NCI-H1105 (cell line): ENCODE results near the gene KPNA5.
"Not testable (repeated sequence)": the region's sequence is repeated elsewhere in the genome, so short reads cannot be mapped to it uniquely, and the experiment has no call there.

Experiments
- DNase-seq: peaks from one replicate; lab custom pipeline; 2025; lab: John Stamatoyannopoulos, UW

Gene KPNA5

GRCh38 chr6:116703888-116704287, 22.9 kb downstream of the KPNA5 start:
- not testable (repeated sequence) for DNase-seq

- no peak for DNase-seq
These were observed 24.9 kb downstream of the KPNA5 start for GRCh38 chr6:116705917-116706316.

GRCh38 chr6:116714296-116714695, 33.3 kb downstream of the KPNA5 start:
- no peak for DNase-seq

- no peak for DNase-seq
These were observed 33.8 kb downstream of the KPNA5 start for GRCh38 chr6:116714761-116715160.

- DNase-seq = no peak
These were observed 45.9 kb downstream of the KPNA5 start for GRCh38 chr6:116726947-116727346.

- DNase-seq = no peak
These were observed 49.5 kb downstream of the KPNA5 start for GRCh38 chr6:116730513-116730912.

GRCh38 chr6:116737004-116737403, 56.0 kb downstream of the KPNA5 start:
- no peak for DNase-seq

GRCh38 chr6:116740486-116740885, 59.5 kb downstream of the KPNA5 start:
- not testable (repeated sequence) for DNase-seq

- no peak for DNase-seq
These were observed 60.6 kb downstream of the KPNA5 start for GRCh38 chr6:116741571-116741970.

- DNase-seq = no peak
These were observed 64.2 kb downstream of the KPNA5 start for GRCh38 chr6:116745176-116745575.

- DNase-seq = no peak
These were observed 80.8 kb downstream of the KPNA5 start for GRCh38 chr6:116761779-116762178.

GRCh38 chr6:116762235-116762634, 81.2 kb downstream of the KPNA5 start:
- no peak for DNase-seq

- no peak for DNase-seq
These were observed 82.0 kb downstream of the KPNA5 start for GRCh38 chr6:116763048-116763447.

GRCh38 chr6:116763906-116764628, 83.1 kb downstream of the KPNA5 start:
- no peak for DNase-seq

GRCh38 chr6:116764629-116764960, 83.6 kb downstream of the KPNA5 start:
- DNase-seq = no peak

- no peak for DNase-seq
These were observed 84.2 kb downstream of the KPNA5 start, which contains the start of gene FAM162B for GRCh38 chr6:116764961-116765841. Gene FAM162B, minus strand, starts transcription at chr6:116765719. Its CDS starts 143 bp downstream, at chr6:116765576.

GRCh38 chr6:116766506-116767176, 85.6 kb downstream of the KPNA5 start:
- no peak for DNase-seq

- DNase-seq = no peak
These were observed 86.7 kb downstream of the KPNA5 start for GRCh38 chr6:116767715-116768114.

GRCh38 chr6:116772450-116772849, 91.4 kb downstream of the KPNA5 start:
- DNase-seq = no peak

- no peak for DNase-seq
These were observed 92.9 kb downstream of the KPNA5 start for GRCh38 chr6:116773886-116774285.

GRCh38 chr6:116779573-116780164, 98.7 kb downstream of the KPNA5 start:
- DNase-seq = peak; percentile 36

- DNase-seq = no peak
These were observed 102.8 kb downstream of the KPNA5 start for GRCh38 chr6:116783852-116784251.
